HFFc6 (cell line): Measurements from ENCODE around the gene UPP1. TPM values are rescaled to one million over a fixed set of nuclear protein-coding genes. Genes with fewer than 3 reads are reported as not detected.

Experiments
- DNase-seq: peaks from one replicate; pipeline ENCODE4 v3.0.0-alpha.2; 2018
- H3K27ac Mint-ChIP-seq: 2 replicates; pipeline ENCODE4 v1.8.0; 2020; ENCODE audit warnings: mild to moderate bottlenecking, mixed read lengths
- H3K27me3 Mint-ChIP-seq: 2 replicates; pipeline ENCODE4 v1.8.0; 2021; ENCODE audit warnings: mild to moderate bottlenecking, moderate library complexity, mixed read lengths; ENCODE audit not compliant: insufficient read depth
- H3K36me3 Mint-ChIP-seq: 2 replicates; pipeline ENCODE4 v1.8.0; 2021; ENCODE audit warnings: low read depth, mixed read lengths
- H3K4me1 Mint-ChIP-seq: 2 replicates; pipeline ENCODE4 v1.8.0; 2020; ENCODE audit warnings: low read depth, mixed read lengths
- H3K4me3 Mint-ChIP-seq: 2 replicates; pipeline ENCODE4 v1.8.0; 2020; ENCODE audit warnings: mild to moderate bottlenecking, moderate library complexity, mixed read lengths
- H3K9me3 Mint-ChIP-seq: 2 replicates; pipeline ENCODE4 v1.8.0; 2020; ENCODE audit warnings: mild to moderate bottlenecking, mixed read lengths
- total RNA-seq, 6 experiments: library from RNA; stranded (reverse); fragmentation: NEBNext Ultra II Directional; extraction: Animal tissue kit (Norgen Biotek cat#: 25700); gene quantifications; 2 replicates in 1 of 6; 3 replicates in 5 of 6; pipeline ENCODE4 v1.2.3, GENCODE V29; 2021
- TF ChIP-seq, protein P1 (sequence below): fragments of 200-600 bp; sonication (generic); IDR thresholded peaks from 2 replicates; pipeline ENCODE4 v1.5.0; 2021; ENCODE audit warnings: antibody characterized with exemption, mild to moderate bottlenecking

The UPP1 gene
- total RNA-seq, 6 experiments from 2014 or later: 14.3 to 26.5 (median 22.6) TPM

GRCh38 chr7:48112401-48113165, 23.5 kb downstream of the UPP1 start:
- H3K36me3 Mint-ChIP-seq: no peaks in the 10 kb centered on the region
- peaks cover 3% of the 10 kb centered on the region; the same call in 1 of the 2 replicates for H3K27me3 Mint-ChIP-seq
- TF ChIP-seq, protein P1, sequence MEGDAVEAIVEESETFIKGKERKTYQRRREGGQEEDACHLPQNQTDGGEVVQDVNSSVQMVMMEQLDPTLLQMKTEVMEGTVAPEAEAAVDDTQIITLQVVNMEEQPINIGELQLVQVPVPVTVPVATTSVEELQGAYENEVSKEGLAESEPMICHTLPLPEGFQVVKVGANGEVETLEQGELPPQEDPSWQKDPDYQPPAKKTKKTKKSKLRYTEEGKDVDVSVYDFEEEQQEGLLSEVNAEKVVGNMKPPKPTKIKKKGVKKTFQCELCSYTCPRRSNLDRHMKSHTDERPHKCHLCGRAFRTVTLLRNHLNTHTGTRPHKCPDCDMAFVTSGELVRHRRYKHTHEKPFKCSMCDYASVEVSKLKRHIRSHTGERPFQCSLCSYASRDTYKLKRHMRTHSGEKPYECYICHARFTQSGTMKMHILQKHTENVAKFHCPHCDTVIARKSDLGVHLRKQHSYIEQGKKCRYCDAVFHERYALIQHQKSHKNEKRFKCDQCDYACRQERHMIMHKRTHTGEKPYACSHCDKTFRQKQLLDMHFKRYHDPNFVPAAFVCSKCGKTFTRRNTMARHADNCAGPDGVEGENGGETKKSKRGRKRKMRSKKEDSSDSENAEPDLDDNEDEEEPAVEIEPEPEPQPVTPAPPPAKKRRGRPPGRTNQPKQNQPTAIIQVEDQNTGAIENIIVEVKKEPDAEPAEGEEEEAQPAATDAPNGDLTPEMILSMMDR: no peak
- peak; percentile 60 for DNase-seq
- peak overlapping the region; percentile 29; the same call in 1 of the 2 replicates for H3K27ac Mint-ChIP-seq
- H3K4me1 Mint-ChIP-seq: peaks cover 53% of the 10 kb centered on the region
- H3K9me3 Mint-ChIP-seq: no peaks in the 10 kb centered on the region
- H3K4me3 Mint-ChIP-seq: peak overlapping the region; percentile 32; the same call in 1 of the 2 replicates

DNA sequence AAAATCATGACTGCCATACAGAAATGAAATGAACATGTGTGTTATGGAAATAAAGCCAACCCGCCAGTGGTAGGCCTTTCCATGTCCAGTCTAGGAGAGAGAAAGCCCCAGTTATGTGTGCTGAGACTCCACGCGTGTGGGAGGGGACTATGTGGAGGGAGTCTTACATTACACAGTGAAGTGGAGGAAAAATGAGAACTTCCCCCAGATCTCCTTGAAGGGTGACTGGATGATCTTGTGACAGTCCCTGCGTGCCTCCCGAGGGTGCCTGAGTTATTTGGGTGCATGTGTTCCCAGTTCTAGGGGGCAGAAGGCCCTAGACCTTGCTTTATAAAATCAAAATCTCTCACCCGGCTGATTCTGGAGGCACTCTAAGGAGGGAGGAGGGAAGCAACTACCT, 24.2 kb downstream of the UPP1 start:
- DNase-seq: no peak
- Mint-ChIP-seq H3K36me3 (no peaks in the 10 kb centered on the region), H3K4me1 (peaks cover 53% of the 10 kb centered on the region), H3K9me3 (no peaks in the 10 kb centered on the region), H3K27me3 (peaks cover 3% of the 10 kb centered on the region; the same call in 1 of the 2 replicates), H3K4me3 (no peak overlapping the region), H3K27ac (no peak overlapping the region)
- TF ChIP-seq, protein P1: no peak

DNA sequence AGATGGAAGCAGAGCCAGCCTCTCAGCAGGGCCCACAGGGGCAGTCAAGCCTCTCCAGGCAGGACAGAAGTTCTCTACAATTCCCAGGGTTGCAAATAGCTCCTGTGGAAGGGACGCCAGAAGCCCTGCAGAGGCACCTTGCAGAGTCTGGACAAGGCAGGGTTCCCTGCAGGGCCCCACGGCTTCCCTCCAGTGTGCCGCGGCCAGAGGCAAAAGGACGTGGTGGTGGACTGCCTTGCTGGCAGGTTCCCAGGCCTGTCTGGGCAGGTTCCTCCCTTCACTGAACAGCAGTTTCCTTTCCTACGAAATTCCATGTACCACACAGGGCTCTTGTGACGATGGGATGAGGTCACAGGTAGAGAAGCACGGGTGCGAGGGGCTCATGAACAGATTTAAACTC, 25.1 kb downstream of the UPP1 start:
- no peaks in the 10 kb centered on the region for H3K36me3 Mint-ChIP-seq
- H3K9me3 Mint-ChIP-seq: no peaks in the 10 kb centered on the region
- TF ChIP-seq, protein P1: no peak
- no peak overlapping the region for H3K27ac Mint-ChIP-seq
- peaks cover 3% of the 10 kb centered on the region; the same call in 1 of the 2 replicates for H3K27me3 Mint-ChIP-seq
- H3K4me1 Mint-ChIP-seq: peaks cover 53% of the 10 kb centered on the region
- no peak overlapping the region for H3K4me3 Mint-ChIP-seq
- no peak for DNase-seq

- H3K4me3 Mint-ChIP-seq: no peak overlapping the region
Measured at GRCh38 chr7:48114589-48114988, 25.5 kb downstream of the UPP1 start.

DNA sequence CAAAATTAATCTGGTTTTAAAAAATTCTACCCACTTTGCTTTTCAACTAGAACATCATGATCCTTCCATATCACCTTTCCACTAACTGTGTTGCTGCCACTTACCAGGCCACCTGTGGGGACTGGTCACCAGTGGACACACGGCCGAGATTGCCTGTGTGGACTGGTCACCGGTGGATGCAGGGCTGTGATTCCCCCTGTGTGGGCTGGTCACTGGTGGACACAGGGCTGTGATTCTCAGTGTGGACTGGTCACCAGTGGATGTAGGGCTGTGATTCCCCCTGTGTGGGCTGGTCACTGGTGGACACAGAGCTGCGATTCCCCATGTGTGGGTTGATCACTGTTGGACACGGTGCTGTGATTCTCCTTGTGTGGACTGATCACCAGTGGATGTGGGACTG, 27.0 kb downstream of the UPP1 start:
- no peak overlapping the region for H3K4me3 Mint-ChIP-seq
- H3K27me3 Mint-ChIP-seq: no peaks in the 10 kb centered on the region; the same call in 1 of the 2 replicates
- no peak for DNase-seq
- no peak overlapping the region for H3K27ac Mint-ChIP-seq
- peaks cover 47% of the 10 kb centered on the region for H3K4me1 Mint-ChIP-seq
- H3K9me3 Mint-ChIP-seq: no peaks in the 10 kb centered on the region
- no peaks in the 10 kb centered on the region for H3K36me3 Mint-ChIP-seq
- TF ChIP-seq, protein P1: no peak

More at GRCh38 chr7:48114589-48114988, 25.5 kb downstream of the UPP1 start:
- H3K27me3 Mint-ChIP-seq: peaks cover 3% of the 10 kb centered on the region; the same call in 1 of the 2 replicates
- H3K36me3 Mint-ChIP-seq: no peaks in the 10 kb centered on the region
- H3K4me1 Mint-ChIP-seq: peaks cover 53% of the 10 kb centered on the region
- no peak for DNase-seq
- H3K27ac Mint-ChIP-seq: no peak overlapping the region
- no peaks in the 10 kb centered on the region for H3K9me3 Mint-ChIP-seq
- TF ChIP-seq, protein P1: no peak
